DND-41 (cell line): Measurements from ENCODE around the gene FYB2.

ENCODE experiments used
- ATAC-seq: fragments of 200-7000 bp; cut with Tn5 transposase; 3 replicates; pipeline ENCODE4 v1.9.1; 2021; ENCODE audit warnings: low read depth; ENCODE audit not compliant: insufficient read depth
- DNase-seq: peaks from one replicate; pipeline ENCODE4 v3.0.0-alpha.2; 2020
- H2AFZ ChIP-seq: 2 replicates; pipeline ENCODE4 v1.6.0; 2012; ENCODE audit warnings: low read depth, low read length
- H3K27ac ChIP-seq: 2 replicates; pipeline ENCODE4 v1.5.1; 2012; ENCODE audit warnings: low read length, inconsistent platforms
- H3K27me3 ChIP-seq: fragments of 200-600 bp; sonication (generic); 2 replicates; pipeline ENCODE4 v1.6.0; 2012; ENCODE audit warnings: low read length, mild to moderate bottlenecking, inconsistent platforms; ENCODE audit not compliant: insufficient read depth, poor library complexity
- H3K36me3 ChIP-seq: 2 replicates; pipeline ENCODE4 v1.5.1; 2012; ENCODE audit warnings: low read length, inconsistent platforms; ENCODE audit not compliant: insufficient read depth
- H3K4me1 ChIP-seq: 2 replicates; pipeline ENCODE4 v1.5.1; 2012; ENCODE audit warnings: mild to moderate bottlenecking, low read length; ENCODE audit not compliant: insufficient read depth
- H3K4me2 ChIP-seq: 2 replicates; pipeline ENCODE4 v1.6.0; 2012; ENCODE audit warnings: mild to moderate bottlenecking, moderate library complexity, low read length, inconsistent platforms; ENCODE audit not compliant: insufficient read depth
- H3K4me3 ChIP-seq, 2 experiments: fragments of 200-600 bp in 1 of 2; shearing (Covaris generic) in 1 of 2; 2 replicates each; pipeline ENCODE4 v1.5.1; 2012 to 2016; ENCODE audit warnings: inconsistent platforms in 2 of 2, low read length in 2 of 2, mild to moderate bottlenecking in 2 of 2, low read depth in 1 of 2, moderate library complexity in 1 of 2
- H3K79me2 ChIP-seq: 2 replicates; pipeline ENCODE4 v1.6.0; 2012; ENCODE audit warnings: low read length, inconsistent platforms; ENCODE audit not compliant: insufficient read depth
- H3K9ac ChIP-seq: 2 replicates; pipeline ENCODE4 v1.6.0; 2012; ENCODE audit warnings: low read depth, mild to moderate bottlenecking, inconsistent platforms, low read length, moderate library complexity
- H3K9me3 ChIP-seq: 2 replicates; pipeline ENCODE4 v1.5.1; 2012; ENCODE audit warnings: low read length, moderate library complexity, mild to moderate bottlenecking, inconsistent platforms; ENCODE audit not compliant: insufficient read depth, severe bottlenecking
- H4K20me1 ChIP-seq: 2 replicates; pipeline ENCODE4 v1.6.0; 2012; ENCODE audit warnings: low read length; ENCODE audit not compliant: insufficient read depth
- EZH2 ChIP-seq: IDR thresholded peaks from 3 replicates; pipeline ENCODE4 v1.6.1; 2012; ENCODE audit warnings: borderline replicate concordance, low read depth, mild to moderate bottlenecking, moderate library complexity, low read length, inconsistent platforms; ENCODE audit not compliant: severe bottlenecking
- TF ChIP-seq, protein P1 (sequence below): IDR thresholded peaks from 2 replicates; pipeline ENCODE4 v1.5.1; 2012; ENCODE audit warnings: borderline replicate concordance, low read length, moderate library complexity, mild to moderate bottlenecking; ENCODE audit not compliant: poor library complexity, severe bottlenecking; ENCODE audit errors: extremely low read depth

The FYB2 gene

DNA sequence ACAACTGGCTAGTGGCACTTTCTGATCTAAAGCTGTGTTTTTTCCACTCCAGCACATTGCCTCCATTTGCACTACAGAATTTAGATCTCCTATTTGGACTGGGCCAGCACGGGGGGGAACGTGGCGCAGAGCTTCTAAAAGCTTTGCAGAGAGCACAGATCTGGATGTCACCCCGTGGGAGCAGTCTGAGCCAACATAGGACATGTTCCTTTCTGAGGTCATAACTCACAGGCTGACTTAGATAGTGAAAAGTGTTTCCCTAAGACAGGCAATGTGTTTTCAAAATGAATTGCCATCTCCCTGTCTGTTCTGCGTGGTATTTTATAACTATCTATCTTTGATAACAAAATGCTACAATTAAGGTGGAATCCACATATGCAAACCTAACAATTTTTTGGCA lies 31.7 kb upstream of the FYB2 start:
- Histone ChIP-seq H4K20me1 (no peaks in the 10 kb centered on the region), H3K36me3 (no peaks in the 10 kb centered on the region), H3K27ac (no peak overlapping the region), H3K4me3 (no peak overlapping the region), H3K27me3 (no peaks in the 10 kb centered on the region), H3K79me2 (no peaks in the 10 kb centered on the region), H3K4me1 (no peaks in the 10 kb centered on the region), H3K9ac (no peak overlapping the region), H3K4me2 (no peak overlapping the region), H3K9me3 (no peaks in the 10 kb centered on the region), H2AFZ (no peak overlapping the region)
- ATAC-seq (no peak), DNase-seq (no peak)
- TF ChIP-seq, protein P1, sequence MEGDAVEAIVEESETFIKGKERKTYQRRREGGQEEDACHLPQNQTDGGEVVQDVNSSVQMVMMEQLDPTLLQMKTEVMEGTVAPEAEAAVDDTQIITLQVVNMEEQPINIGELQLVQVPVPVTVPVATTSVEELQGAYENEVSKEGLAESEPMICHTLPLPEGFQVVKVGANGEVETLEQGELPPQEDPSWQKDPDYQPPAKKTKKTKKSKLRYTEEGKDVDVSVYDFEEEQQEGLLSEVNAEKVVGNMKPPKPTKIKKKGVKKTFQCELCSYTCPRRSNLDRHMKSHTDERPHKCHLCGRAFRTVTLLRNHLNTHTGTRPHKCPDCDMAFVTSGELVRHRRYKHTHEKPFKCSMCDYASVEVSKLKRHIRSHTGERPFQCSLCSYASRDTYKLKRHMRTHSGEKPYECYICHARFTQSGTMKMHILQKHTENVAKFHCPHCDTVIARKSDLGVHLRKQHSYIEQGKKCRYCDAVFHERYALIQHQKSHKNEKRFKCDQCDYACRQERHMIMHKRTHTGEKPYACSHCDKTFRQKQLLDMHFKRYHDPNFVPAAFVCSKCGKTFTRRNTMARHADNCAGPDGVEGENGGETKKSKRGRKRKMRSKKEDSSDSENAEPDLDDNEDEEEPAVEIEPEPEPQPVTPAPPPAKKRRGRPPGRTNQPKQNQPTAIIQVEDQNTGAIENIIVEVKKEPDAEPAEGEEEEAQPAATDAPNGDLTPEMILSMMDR: no peak
- no peak for TF ChIP-seq EZH2

DNA sequence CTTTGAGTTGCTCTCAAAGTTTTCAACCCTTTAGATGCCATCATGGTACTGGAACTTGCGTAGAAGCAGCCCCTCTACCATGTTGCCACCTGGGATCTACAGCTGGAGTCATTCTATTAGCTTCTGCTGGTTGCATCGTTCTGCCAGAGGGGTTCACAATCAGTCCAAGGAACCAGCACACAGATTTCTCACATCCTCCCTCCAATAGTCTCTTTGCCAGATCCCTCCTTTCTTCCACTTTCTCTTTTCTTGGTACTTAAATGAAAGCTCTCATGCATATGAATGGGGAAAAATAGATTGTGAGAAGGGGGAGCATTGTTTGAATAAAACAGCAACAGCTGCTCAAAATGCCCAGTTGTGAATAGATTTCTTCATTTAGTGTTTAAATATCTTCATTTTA lies 31.2 kb upstream of the FYB2 start:
- H3K4me3 ChIP-seq: no peak overlapping the region
- DNase-seq (no peak), ATAC-seq (no peak)
- no peaks in the 10 kb centered on the region for H3K79me2 ChIP-seq
- no peaks in the 10 kb centered on the region for H3K9me3 ChIP-seq
- no peak overlapping the region for H3K27ac ChIP-seq
- TF ChIP-seq, protein P1: no peak
- no peak for TF ChIP-seq EZH2
- no peaks in the 10 kb centered on the region for H3K4me1 ChIP-seq
- H4K20me1 ChIP-seq: no peaks in the 10 kb centered on the region
- no peak overlapping the region for H3K9ac ChIP-seq
- H3K27me3 ChIP-seq: no peaks in the 10 kb centered on the region
- H3K4me2 ChIP-seq: no peak overlapping the region
- no peak overlapping the region for H2AFZ ChIP-seq
- no peaks in the 10 kb centered on the region for H3K36me3 ChIP-seq

DNA sequence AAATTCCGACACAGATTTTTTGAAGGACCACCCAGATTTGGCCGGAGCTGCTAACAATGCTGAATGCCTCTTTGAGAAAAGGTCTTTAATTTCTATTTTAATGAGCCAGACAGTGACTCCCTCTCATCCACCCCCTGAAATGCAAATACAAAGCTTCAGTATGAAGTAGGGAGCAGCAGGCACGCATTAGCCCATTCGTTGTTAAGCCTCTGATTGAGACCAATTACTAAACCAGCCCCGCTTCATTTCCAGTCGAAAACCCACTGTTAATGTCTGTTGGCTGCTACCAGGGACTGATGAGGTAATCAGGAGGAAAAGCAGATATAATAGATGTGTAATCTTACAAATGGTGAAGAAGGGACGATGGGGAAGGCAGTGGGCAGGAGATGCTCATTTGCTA lies 30.5 kb upstream of the FYB2 start:
- ATAC-seq: no peak
- H3K4me1 ChIP-seq: no peaks in the 10 kb centered on the region
- H3K4me2 ChIP-seq: no peak overlapping the region
- H3K4me3 ChIP-seq: no peak overlapping the region
- H3K27me3 ChIP-seq: no peaks in the 10 kb centered on the region
- no peaks in the 10 kb centered on the region for H4K20me1 ChIP-seq
- H3K9ac ChIP-seq: no peak overlapping the region
- no peak overlapping the region for H3K27ac ChIP-seq
- no peaks in the 10 kb centered on the region for H3K36me3 ChIP-seq
- H2AFZ ChIP-seq: no peak overlapping the region
- no peak for DNase-seq
- no peaks in the 10 kb centered on the region for H3K9me3 ChIP-seq
- no peaks in the 10 kb centered on the region for H3K79me2 ChIP-seq
- TF ChIP-seq, protein P1: no peak
- TF ChIP-seq EZH2: no peak

DNA sequence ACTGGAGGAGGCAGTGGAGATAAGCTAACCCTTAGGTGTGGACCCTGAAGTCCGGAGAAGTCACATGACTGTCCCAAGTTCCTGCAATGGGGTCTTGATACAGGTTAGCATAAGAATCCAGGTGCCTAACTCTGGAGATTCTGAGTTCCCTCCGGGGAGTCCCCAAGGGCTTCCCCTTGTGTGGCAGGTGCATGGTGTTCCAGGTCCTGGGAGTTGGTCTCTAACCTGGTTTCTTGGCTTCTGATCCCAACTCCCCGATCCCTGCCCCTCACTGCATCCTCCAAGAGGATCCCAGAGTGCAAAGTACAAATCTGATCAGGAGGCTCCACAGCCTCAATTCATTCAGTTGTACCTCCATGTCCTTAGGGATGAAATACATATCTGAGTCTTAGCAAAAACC lies 26.1 kb upstream of the FYB2 start:
- H3K9ac ChIP-seq: no peak overlapping the region
- H3K4me1 ChIP-seq: no peaks in the 10 kb centered on the region
- DNase-seq: no peak
- H4K20me1 ChIP-seq: no peaks in the 10 kb centered on the region
- peaks cover 2% of the 10 kb centered on the region for H3K27me3 ChIP-seq
- no peak overlapping the region for H3K4me2 ChIP-seq
- no peak overlapping the region for H2AFZ ChIP-seq
- no peaks in the 10 kb centered on the region for H3K36me3 ChIP-seq
- no peaks in the 10 kb centered on the region for H3K79me2 ChIP-seq
- ATAC-seq: no peak
- H3K9me3 ChIP-seq: no peaks in the 10 kb centered on the region
- no peak overlapping the region for H3K4me3 ChIP-seq
- H3K27ac ChIP-seq: no peak overlapping the region
- TF ChIP-seq, protein P1: no peak
- no peak for TF ChIP-seq EZH2
